Measurements from ENCODE around the gene FAM229A.

The FAM229A gene

DNA sequence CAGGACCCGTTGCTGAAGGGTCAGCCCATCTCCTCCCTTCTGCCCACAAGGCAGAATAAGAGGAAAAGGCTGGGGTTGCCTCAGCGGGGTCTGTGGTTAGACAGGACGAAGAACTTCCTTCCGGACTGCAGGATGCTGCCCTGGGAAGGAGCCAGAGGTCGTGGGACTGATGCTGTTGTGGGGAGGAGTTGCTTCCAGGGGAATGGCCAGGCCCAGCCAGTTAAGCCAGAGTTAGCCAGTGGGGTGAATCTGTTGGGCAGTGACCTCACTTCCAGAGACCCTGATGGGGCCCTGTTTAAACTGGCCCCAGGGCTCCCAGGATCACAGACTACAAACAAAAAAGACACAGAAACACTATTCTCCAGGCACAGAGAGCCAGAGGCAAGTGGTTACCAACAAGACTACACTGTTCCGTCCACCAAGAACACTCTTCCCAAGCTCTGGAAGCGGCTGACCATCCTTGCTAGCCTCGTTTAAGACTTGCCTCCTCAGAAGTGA, 13.0 kb downstream of the FAM229A start:
- DNase-seq (ENCODE audit: low spot score), result no peak

DNA sequence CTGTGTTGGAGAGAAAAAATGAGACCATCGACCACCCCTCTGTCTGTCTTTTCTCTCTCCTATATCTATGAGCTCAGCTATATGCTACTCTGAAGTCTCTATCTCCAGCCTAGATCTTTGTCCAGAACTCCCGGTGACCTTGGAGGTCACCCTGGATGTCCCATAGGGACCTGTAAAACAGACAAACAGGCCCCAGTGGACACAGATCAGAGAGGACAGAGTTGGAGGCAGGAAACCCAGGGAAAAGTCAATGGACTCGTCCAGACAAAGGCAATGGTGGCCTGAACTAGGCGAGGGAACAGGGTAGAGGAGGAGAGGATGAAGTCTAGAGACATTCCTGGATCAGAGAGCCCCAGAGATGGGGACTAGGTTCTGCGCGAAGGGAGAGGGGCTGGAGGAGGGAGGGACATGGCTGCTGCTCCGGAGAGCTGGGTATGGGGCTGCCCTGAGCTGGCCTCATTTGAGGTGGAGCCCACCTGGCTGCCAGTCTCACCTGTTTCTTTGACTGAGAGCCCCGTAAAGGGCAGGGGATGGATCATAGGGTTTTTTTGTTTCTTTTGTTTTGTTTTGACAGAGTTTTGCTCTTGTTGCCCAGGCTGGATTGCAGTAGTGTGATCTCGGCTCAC, 15.6 kb downstream of the FAM229A start:
- no peak for DNase-seq (ENCODE audit: low spot score)

DNA sequence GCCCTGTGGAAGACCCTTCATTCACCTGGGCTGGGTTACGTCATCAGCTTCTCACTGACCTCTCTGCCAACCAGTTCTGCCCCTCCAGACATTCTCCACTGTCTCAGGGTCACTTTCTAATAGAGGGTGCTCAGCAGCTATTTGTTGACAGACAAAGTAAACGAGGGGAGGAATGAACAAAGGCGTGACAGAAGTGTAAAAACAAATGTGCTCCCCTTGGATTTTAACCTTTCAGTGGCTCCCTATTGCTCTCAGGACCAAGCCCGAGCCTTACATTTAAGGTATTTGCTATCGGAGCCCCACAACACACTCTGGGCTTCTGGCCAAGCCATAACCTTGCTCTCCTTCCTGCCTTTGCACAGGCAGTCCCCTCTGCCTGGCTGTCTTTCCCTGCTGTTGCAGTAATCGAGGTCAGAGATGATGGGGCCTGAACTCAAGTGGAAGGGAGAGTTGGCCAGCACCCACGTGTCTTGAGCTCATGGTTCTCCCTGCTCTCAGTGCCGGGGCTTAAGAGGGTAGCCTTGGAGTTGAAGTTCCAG, 16.9 kb downstream of the FAM229A start:
- DNase-seq (ENCODE audit: low spot score), result no peak

DNA sequence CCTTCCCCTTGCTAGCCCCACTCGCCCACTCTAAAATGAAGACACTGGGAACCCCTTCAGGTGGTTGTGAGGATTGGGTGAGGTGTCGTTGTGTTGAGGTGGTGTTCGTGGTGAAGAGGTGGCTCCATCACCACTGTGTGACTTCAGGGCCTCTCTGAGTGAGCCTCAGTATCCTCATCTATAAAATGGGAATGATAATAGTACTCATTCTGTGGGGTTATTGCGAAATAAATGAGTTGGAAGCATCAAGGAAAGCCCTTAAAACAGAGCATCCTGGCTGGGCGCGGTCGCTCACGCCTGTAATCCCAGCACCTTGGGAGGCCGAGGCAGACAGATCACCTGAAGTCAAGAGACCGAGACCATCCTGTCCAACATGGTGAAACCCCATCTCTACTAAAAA, 19.6 kb downstream of the FAM229A start:
- no peak for DNase-seq (ENCODE audit: low spot score)

DNA sequence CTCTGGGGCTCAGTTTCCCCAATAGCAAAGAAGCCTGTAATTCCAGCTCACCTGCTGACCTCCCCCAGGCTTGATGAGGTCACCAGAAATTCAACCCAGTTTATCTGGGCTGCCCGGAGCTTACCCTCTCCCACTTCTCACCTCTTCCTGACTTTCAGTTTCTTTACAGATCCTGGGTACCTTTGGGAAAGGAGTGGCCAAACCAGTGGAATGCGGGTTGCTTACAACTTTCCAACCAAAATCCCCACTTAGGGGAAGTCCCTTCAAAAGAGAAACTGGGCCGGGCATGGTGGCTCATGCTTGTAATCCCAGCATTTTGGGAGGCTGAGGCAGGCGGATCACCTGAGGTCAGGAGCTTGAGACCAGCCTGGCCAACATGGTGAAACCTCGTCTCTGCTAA, 20.3 kb downstream of the FAM229A start:
- no peak for DNase-seq (ENCODE audit: low spot score)

DNA sequence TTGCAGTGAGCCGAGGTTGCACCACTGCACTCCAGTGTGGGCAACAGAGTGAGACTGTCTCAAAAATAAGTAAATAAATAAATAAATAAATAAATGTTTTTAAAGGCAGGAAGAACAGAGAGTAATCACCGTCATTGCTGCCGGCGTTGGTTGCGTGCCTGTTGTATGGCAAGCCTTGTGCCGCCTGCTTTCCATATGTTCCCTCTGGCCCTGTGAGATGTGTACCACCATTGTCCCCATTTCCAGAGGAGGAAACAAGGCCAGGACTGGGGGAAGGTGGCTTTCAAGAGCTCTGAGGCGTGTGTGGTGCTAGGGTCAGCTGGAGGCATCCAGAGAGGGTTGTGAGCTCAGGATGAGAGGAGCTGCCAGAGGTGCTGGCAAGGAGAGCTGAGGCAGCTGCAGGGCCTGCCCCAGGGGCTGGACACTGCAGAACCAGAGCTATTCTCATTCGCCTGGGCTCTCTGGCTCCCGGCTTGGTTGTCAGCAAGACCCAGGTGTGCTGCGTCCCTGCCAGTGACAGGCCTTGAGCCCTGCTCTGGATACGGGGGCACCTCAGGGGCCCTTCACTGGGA, 21.0 kb downstream of the FAM229A start:
- DNase-seq (ENCODE audit: low spot score), result no peak

DNA sequence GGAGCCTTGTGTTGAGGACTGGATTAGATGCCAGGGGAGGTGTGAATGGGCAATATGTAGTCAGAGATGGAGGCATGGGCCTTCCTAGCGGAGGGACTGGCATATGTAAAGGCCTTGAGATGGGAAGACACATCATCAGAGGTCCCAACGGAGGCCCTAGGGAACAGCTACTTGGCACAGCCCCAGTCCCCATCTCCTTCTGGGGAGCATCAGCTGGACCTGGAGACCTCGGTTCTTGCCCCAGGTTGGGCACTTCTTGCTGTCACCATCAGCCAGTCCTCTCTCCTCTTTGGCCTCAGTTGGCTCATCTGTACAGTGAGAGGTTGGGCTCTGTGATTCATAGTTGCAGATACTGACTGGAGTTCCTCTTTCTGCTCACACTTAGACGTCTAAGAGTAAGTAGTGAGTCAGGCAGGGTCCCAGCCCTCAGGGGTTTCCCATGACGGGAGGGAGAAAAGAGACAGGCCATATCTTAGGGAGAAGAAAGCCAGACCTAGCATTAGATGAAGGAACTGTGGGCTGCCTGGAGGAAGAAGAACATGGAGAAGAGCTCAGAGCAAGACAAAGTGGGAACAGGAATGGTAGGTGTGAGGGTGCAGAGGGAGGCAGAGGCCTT, 22.8 kb downstream of the FAM229A start:
- DNase-seq (ENCODE audit: low spot score), result no peak

DNA sequence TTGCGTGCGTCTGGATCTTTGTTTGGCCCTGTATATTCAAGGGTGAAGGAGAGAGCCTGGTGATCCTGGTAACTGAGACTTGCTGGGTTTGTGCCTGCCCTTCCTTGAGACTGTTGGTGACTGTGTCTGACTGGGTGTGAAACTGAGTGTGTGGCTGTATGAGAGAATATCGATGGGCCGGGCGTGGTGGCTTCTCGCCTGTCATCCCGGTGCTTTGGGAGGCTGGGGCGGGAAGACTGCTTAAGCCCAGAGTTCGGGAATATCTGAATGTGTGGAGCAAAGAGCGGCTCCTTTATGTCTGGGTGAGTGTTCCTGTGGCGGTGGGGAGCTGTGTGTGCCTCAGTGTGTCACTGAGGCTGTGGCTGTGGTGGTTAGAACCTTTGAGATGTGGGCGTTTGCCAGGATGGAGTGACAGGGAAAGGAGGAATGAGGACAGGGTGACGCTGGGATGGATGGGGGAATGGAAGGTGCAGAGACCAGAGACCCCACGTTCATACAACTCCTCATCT, 23.6 kb downstream of the FAM229A start:
- DNase-seq (ENCODE audit: low spot score), result no peak

DNA sequence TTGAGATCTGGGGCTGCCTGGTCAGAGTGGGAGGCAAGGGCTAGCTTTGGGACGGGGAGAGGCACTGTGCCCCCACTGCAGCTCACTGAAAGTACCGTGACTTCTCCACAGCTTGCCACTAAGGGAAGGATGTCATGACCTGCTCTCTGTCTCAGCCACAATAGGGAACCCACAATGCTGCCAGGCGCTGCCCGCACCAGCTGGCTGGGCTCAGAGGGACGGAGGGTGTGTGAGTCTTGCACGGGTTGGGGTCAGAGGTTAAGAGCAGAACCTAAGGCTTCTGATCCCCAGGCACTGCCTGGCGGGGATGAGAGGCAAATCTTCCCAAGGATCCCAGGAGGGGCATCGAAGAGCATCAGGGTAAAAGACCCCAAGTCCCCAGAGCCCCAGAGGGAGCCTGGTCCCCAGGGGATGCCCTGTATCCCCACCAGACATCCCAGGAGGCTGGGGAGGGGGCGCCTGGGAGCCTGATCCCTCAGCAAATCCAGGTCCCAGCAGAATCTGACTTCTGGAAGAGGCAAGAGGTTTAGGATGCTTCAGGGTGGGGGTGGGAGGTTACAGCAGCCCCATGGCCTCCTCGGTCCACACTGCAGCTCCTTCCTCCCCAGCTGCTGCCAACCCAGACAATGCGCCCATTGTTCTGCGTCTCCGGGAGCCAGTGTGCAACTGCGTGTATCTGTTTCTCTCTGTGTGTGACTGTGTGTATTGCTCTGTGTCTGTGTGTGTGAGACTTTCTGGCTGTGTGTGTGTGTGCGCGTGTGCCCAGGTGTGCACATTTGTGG, 24.2 kb downstream of the FAM229A start:
- no peak for DNase-seq (ENCODE audit: low spot score)

DNA sequence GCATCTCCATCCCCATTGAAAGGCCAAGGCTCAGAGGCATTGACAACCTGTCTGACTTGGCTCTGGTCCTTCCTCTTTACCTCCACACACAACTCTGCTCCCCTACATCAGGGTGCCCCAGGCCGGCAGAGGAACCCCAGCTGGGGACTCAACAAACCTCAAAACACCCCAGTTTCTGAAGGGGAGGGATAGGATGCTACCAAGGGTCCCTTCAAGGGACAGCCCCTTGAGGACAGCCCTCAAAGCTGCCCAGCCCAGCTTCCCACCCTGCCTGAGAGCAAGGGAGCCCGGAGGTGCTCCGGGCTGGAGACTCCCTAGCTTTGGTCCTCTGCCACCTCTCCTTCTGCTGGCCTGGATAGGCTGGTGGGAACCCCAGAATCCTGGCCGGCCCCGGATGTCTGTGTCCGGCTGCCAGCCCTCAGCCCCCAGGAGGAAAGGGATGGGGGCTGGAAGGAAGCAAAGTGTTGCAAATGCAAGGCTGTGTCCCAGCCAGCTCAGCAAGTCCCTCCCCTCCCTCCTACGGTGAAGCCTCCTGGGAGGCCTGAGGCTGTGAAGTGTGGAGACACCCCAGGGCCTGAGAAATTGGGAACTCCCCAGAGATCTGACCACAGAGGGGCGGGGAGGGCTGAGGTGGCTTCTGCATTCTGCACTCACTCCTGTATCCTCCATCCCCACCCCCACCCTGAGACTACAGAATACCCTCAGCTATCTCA, 25.2 kb downstream of the FAM229A start:
- no peak for DNase-seq (ENCODE audit: low spot score)

DNA sequence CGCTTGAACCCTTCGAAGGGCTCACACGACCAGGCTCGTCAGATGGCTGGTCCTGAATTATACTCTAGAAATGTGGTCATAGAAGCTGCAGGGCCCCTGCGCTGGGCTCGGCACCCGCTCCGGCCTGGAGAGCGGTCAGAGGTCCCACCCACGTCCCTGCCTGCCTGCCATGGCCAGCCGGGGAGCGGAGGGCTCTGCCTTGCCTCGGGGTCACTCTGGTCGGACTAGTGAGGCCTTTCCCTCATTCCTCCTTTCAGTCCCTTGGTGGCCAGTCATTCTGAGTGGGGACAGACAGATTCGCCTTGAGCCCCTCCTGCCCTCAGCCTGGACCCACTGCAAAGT, 25.7 kb downstream of the FAM229A start:
- DNase-seq (ENCODE audit: low spot score), result no peak

DNA sequence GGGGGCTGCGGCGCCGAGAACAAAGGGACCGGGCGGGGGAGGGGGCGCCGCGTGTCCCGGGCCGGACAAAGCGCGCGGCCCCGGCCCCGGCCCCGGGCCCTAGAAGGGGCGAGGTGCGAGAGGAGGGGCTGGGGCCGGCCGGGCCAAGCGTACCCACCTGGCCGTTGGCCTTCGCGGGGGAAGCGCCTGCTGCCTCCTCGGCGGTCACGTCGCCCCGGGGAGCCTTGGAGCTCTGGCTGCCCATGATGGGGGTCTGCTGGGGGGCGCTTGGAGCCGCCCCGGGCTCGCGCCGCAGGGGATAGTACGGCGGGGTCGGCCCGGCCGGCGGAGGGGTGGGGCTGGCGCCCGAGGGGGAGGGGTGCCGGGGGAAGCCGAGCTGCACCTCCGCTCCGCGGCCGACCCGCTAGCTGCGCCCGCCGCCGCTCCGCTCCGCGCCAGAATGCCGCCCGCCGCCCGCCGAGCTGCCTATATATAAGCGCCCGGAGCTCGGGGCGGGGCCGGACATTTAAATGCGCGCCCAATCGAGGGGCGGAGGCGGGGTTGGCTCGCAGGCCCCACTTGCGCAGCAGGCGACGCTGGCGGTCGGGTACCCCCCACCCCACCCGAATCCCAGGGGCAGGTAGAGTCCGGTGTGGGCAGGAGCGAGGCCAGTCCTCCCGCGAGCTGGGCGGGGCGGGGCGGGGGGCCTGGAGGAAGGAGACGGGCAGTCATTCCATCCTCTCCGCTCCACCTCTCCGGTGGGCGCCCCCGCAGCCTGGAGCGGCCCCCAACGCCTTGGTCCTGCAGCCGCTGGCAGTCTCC, 26.3 kb downstream of the FAM229A start, which contains the start of gene MARCKSL1:
Gene MARCKSL1 (minus strand): TSS at position 444 of the 801 bp plus-strand sequence. CDS start 200 bp downstream, at position 244.
- DNase-seq (ENCODE audit: low spot score), result peak; percentile 74

DNA sequence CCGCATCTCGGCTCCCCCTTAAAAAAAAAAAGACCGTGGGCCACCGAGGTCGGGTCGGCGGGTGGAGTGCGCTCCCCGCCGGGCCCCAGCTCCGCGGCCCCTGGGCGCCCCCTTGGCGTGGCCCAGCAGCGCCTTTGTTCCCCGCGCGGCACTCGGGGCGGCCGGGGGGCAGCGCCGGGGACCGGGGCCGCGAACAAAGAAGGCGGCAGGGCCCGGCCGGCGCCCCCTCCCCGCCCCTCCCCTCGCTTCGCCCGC, 26.8 kb downstream of the FAM229A start:
- no peak for DNase-seq (ENCODE audit: low spot score)

DNA sequence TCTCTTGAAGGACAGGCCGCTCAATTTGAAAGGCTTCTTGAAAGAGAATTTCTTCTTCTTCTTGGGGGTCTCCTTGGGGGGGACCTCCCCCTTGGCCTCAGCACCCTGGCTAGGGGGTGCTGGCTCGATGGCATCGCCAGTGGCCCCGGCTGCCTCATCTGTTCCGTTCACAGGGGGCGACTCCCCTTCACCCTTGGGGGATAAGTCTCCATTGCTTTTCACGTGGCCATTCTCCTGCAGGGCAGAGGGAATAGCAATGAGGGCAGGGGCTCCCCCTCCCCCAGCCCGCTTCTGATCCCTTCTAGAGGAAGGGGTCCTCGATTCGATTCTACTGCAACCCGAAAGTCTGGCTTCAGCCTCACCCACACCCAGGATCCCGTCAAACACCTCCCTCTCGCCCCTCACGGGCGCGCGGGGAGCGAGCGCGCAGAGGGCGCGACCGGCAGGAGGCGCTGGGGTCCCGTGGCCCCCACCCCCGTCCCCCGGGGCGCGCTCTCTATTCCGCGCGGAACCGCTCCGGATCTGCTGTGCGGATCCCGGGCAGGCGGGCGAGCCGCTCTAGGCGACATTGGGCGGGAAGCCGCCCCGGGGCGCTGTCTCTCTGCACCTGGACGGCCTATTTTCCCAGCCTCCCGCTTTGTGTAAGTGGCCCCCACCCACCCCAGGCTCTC, 27.3 kb downstream of the FAM229A start:
- peak; percentile 50 for DNase-seq (ENCODE audit: low spot score)

DNA sequence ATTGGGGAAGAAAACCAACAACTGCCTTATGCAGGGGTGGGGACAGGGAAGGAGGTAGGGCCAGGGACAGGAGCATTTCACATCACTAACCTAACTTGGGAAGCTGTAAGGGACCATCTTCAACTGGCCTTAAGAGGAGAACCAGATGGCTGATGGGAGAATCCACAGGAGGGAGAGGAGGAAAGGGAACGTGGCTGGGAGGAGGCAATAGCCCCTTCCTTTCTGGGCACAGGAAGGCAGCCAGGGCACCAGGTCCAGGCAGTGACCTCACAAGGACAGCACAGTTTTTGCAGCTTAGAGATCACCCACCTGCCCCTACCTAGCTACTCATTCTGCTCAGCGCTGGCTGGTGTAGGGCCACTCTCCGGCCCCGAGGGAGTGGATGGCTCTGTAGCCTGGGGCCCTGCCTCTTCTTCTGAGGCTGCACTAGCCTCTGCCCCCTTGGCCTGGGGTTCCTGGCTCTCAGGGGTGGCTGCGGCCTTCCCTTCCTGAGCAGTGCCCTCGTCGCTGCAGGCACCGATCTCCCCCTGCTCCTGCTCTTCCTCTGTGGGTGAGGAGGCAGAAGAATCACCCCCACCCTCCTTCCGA, 27.9 kb downstream of the FAM229A start:
- DNase-seq (ENCODE audit: low spot score), result peak; percentile 28

DNA sequence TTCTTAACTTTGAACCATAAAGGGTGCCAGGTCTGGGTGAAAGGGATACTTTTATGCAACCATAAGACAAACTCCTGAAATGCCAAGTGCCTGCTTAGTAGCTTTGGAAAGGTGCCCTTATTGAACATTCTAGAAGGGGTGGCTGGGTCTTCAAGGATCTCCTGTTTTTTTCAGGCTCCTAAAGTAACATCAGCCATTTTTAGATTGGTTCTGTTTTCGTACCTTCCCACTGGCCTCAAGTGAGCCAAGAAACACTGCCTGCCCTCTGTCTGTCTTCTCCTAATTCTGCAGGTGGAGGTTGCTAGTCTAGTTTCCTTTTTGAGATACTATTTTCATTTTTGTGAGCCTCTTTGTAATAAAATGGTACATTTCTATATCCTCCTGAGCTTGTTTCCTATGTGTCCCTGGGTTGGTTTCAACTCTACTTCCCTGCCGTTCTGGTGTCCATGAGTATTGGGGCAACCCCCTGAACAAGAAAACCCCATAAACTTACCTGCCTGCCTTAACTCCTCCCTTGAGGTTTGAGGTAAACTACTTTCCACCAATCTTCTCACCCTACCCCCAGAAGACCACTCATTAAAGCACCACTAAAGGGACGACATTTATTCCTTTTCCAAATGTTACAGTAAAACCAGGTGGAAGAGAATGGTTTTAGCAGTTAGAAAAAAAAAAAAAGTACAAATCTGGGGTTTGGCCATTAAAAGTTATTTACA, 28.9 kb downstream of the FAM229A start:
- DNase-seq (ENCODE audit: low spot score), result no peak

DNA sequence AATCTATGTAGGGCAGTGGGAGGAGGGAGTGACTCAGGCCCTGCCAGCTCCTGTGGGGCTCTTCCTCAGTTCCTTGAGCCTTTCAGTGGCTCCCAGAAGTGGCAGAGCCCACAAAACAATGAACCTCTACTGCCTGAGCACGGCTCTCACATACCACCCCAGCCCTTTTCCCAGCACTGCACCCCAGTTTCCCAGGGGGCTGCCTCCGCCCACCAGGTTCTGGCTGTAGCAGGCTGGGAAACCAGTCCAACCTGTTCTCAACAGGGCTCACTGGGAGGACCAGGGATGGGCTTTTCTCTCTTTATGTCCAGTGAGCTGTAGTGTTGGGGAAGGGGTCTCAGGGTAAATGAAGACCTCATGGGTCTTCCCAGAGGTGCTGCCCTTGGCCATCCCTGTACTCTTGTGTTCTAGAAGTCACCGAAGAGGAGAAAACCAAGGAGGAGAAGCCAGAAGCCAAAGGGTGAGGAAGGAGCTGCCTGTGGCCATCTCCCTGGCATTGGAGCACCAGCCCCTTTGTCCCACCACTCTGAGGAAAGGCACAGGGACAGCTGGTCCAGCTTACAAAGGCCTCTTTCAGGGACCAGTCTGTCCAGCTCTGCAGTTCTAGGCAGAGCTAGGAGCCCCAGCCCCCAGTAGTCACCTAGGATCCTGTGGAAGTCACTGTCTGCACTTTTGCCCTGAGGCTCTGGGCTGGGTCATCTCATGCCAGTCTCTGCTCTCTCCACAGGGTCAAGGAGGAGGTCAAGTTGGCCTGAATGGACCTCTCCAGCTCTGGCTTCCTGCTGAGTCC, 29.8 kb downstream of the FAM229A start:
- DNase-seq (ENCODE audit: low spot score), result no peak

DNA sequence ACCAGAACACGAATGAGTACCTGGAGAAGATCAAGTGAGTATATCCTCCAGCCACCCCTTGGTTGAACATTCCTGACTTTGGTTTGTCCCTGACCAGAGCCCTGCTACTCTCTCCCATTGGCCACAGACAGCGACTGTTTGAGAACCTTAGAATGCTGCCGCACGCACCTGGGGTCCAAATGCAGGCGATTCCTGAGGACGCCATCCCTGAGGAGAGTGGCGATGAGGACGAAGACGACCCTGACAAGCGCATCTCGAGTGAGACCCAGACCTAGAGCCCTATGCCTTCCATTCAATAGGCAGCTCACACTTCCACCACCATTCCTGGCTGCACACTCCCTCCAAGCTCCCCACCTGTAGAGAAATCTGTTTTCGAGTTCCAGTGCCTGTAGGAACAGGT, 30.7 kb downstream of the FAM229A start:
- no peak for DNase-seq (ENCODE audit: low spot score)

Data from RKO (cell line).